ENCODE data around the gene DOCK4.
"Not testable (repeated sequence)": the region's sequence is repeated elsewhere in the genome, so short reads cannot be mapped to it uniquely, and the experiment has no call there.

Gene DOCK4

GRCh38 chr7:111919164-111919563 is 287.0 kb downstream of the DOCK4 start:
- TF ChIP-seq CTCF (IDR thresholded peaks at IDR 0.05): no peak
- H3K4me1 ChIP-seq: no peaks in the 10 kb centered on the region
- H3K9me3 ChIP-seq: no peaks in the 10 kb centered on the region
- H3K4me3 ChIP-seq: no peak overlapping the region
- peaks cover 0 to 9% (median 0%) of the 10 kb centered on the region in 3 donors for H3K36me3 ChIP-seq
- intact Hi-C loops (cut with DNase I; ENCODE audit: low total_unique reads): no loop called here
- no peak for DNase-seq
- no peak overlapping the region for H3K27ac ChIP-seq
- H3K27me3 ChIP-seq: no peaks in the 10 kb centered on the region

- Histone ChIP-seq H3K4me3 (no peak overlapping the region), H3K36me3 (peaks cover 0 to 7% (median 0%) of the 10 kb centered on the region in 3 donors), H3K4me1 (no peaks in the 10 kb centered on the region), H3K27me3 (no peaks in the 10 kb centered on the region), H3K27ac (no peak overlapping the region), H3K9me3 (no peaks in the 10 kb centered on the region)
- no peak for TF ChIP-seq CTCF (IDR thresholded peaks at IDR 0.05)
- no peak for DNase-seq
- intact Hi-C loops (cut with DNase I; ENCODE audit: low total_unique reads): no loop called here
These were observed 287.7 kb downstream of the DOCK4 start for GRCh38 chr7:111918461-111918860.

GRCh38 chr7:111917404-111917803 is 288.8 kb downstream of the DOCK4 start:
- H3K36me3 ChIP-seq; H3K4me3 ChIP-seq; H3K9me3 ChIP-seq; H3K4me1 ChIP-seq; H3K27ac ChIP-seq; H3K27me3 ChIP-seq; intact Hi-C loops (cut with DNase I; ENCODE audit: low total_unique reads); DNase-seq: not testable (repeated sequence)

GRCh38 chr7:111914291-111914690 is 291.9 kb downstream of the DOCK4 start:
- peaks cover 0 to 7% (median 0%) of the 10 kb centered on the region in 3 donors for H3K36me3 ChIP-seq
- DNase-seq: no peak
- no peak for TF ChIP-seq CTCF (IDR thresholded peaks at IDR 0.05)
- H3K9me3 ChIP-seq: no peaks in the 10 kb centered on the region
- H3K4me1 ChIP-seq: no peaks in the 10 kb centered on the region
- H3K27me3 ChIP-seq: no peaks in the 10 kb centered on the region
- H3K4me3 ChIP-seq: no peak overlapping the region
- no peak overlapping the region for H3K27ac ChIP-seq
- intact Hi-C loops (cut with DNase I; ENCODE audit: low total_unique reads): no loop called here

GRCh38 chr7:111911166-111911961 is 294.8 kb downstream of the DOCK4 start:
- no peak for TF ChIP-seq CTCF (IDR thresholded peaks at IDR 0.05)
- Histone ChIP-seq H3K36me3 (peaks cover 0 to 7% (median 0%) of the 10 kb centered on the region in 3 donors), H3K9me3 (no peaks in the 10 kb centered on the region), H3K4me1 (no peaks in the 10 kb centered on the region), H3K27ac (no peak overlapping the region), H3K4me3 (no peak overlapping the region), H3K27me3 (no peaks in the 10 kb centered on the region)
- no peak for DNase-seq
- intact Hi-C loops (cut with DNase I; ENCODE audit: low total_unique reads): no loop called here

- H3K27ac ChIP-seq: no peak overlapping the region
- DNase-seq: no peak
- peaks cover 0 to 6% (median 0%) of the 10 kb centered on the region in 3 donors for H3K36me3 ChIP-seq
- H3K4me1 ChIP-seq: no peaks in the 10 kb centered on the region
- no peaks in the 10 kb centered on the region for H3K9me3 ChIP-seq
- TF ChIP-seq CTCF (IDR thresholded peaks at IDR 0.05): no peak
- no peaks in the 10 kb centered on the region for H3K27me3 ChIP-seq
- H3K4me3 ChIP-seq: no peak overlapping the region
- intact Hi-C loops (cut with DNase I; ENCODE audit: low total_unique reads): no loop called here
These were observed 295.5 kb downstream of the DOCK4 start for GRCh38 chr7:111910656-111911055.

- H3K36me3 ChIP-seq; intact Hi-C loops (cut with DNase I; ENCODE audit: low total_unique reads); H3K27ac ChIP-seq; DNase-seq; H3K4me3 ChIP-seq; H3K9me3 ChIP-seq; H3K4me1 ChIP-seq; H3K27me3 ChIP-seq: not testable (repeated sequence)
These were observed 297.5 kb downstream of the DOCK4 start for GRCh38 chr7:111908673-111909072.
